CD4-positive, alpha-beta memory T cell (primary cell): ENCODE data around the gene HYAL1. TPM values are rescaled to one million over a fixed set of nuclear protein-coding genes. Genes with fewer than 3 reads are reported as not detected.
"Not testable (repeated sequence)": the region's sequence is repeated elsewhere in the genome, so short reads cannot be mapped to it uniquely, and the experiment has no call there.

Experiments used
- CTCF ChIA-PET: fragments of 350-600 bp; sonication (Branson Sonifier 250); formaldehyde crosslinking; loops from one replicate; lab custom pipeline; 2021; ENCODE audit warnings: inconsistent platforms; ENCODE audit not compliant: partially characterized antibody; lab: Charles Lee
- POLR2A ChIA-PET: fragments of 350-600 bp; sonication (Branson Sonifier 250); formaldehyde crosslinking; loops from one replicate; lab custom pipeline; 2021; ENCODE audit not compliant: partially characterized antibody; lab: Charles Lee
- DNase-seq, 5 donors: peaks; one replicate each; pipeline versions ENCODE4 v3.0.0 to v3.0.0-alpha.2; 2020 to 2022; ENCODE audit warnings: mixed read lengths in 1 of 5
- H3K27ac ChIP-seq: one replicate; pipeline ENCODE4 v1.7.0; 2013; ENCODE audit warnings: low read depth, low read length
- H3K27me3 ChIP-seq: 2 replicates; pipeline ENCODE4 v1.7.0; 2013; ENCODE audit warnings: mild to moderate bottlenecking, low read length, moderate library complexity; ENCODE audit not compliant: insufficient read depth
- H3K36me3 ChIP-seq: 2 replicates; pipeline ENCODE4 v1.7.0; 2013; ENCODE audit warnings: mild to moderate bottlenecking, low read length, moderate library complexity; ENCODE audit not compliant: insufficient read depth
- H3K4me1 ChIP-seq: 2 replicates; pipeline ENCODE4 v1.7.0; 2013; ENCODE audit warnings: mild to moderate bottlenecking, low read length, moderate library complexity; ENCODE audit not compliant: insufficient read depth
- H3K4me3 ChIP-seq, 2 donors: one replicate each; pipeline ENCODE4 v1.7.0; 2013; ENCODE audit warnings: low read length in 2 of 2, mild to moderate bottlenecking in 1 of 2
- H3K9me3 ChIP-seq, 2 donors: one replicate each; pipeline ENCODE4 v1.7.0; 2013; ENCODE audit warnings: low read length in 2 of 2, control low read depth in 1 of 2; ENCODE audit not compliant: control insufficient read depth in 1 of 2
- H3K27ac Mint-ChIP-seq, 7 donors: one replicate each; pipeline ENCODE4 v1.8.0; 2020 to 2021; ENCODE audit warnings: mixed read lengths in 7 of 7, mild to moderate bottlenecking in 6 of 7, inconsistent platforms in 3 of 7, moderate library complexity in 3 of 7
- H3K27me3 Mint-ChIP-seq, 2 donors: one replicate each; pipeline ENCODE4 v1.8.0; 2020 to 2021; ENCODE audit warnings: mixed read lengths in 2 of 2
- H3K36me3 Mint-ChIP-seq, 2 donors: one replicate each; pipeline ENCODE4 v1.8.0; 2020 to 2021; ENCODE audit warnings: mixed read lengths in 2 of 2, inconsistent platforms in 1 of 2, mild to moderate bottlenecking in 1 of 2
- H3K4me1 Mint-ChIP-seq, 4 donors: one replicate each; pipeline ENCODE4 v1.8.0; 2020 to 2021; ENCODE audit warnings: mixed read lengths in 4 of 4, mild to moderate bottlenecking in 1 of 4
- H3K4me3 Mint-ChIP-seq, 8 donors: one replicate each; pipeline ENCODE4 v1.8.0; 2020 to 2021; ENCODE audit warnings: mixed read lengths in 8 of 8, mild to moderate bottlenecking in 7 of 8, moderate library complexity in 6 of 8, inconsistent platforms in 3 of 8
- H3K9me3 Mint-ChIP-seq, 8 donors: one replicate each; pipeline ENCODE4 v1.8.0; 2020 to 2021; ENCODE audit warnings: mixed read lengths in 8 of 8, mild to moderate bottlenecking in 5 of 8, inconsistent platforms in 3 of 8, moderate library complexity in 1 of 8
- intact Hi-C: fragments of 100-400 bp; cut with micrococcal nuclease; formaldehyde crosslinking; loops from one replicate; pipeline ENCODE4 v1.15.1; 2023
- polyA plus RNA-seq, 2 donors: library from polyadenylated mRNA; unstranded; fragments of 300-500 nt; fragmentation: Illumina TruSeq; gene quantifications; one replicate each; pipeline ENCODE4 v1.2.3, GENCODE V29; 2021
- total RNA-seq, 2 experiments: library from RNA; stranded (reverse); gene quantifications; one replicate each; pipeline ENCODE4 v1.2.3, GENCODE V29; 2021

Gene HYAL1
- total and polyA plus RNA-seq, 4 experiments from 2014 or later: 0.09 to 0.50 (median 0.29) TPM

- Histone ChIP-seq H3K27ac (no peak overlapping the region), H3K4me1 (peaks cover 3% of the 10 kb centered on the region), H3K9me3 (no peaks in the 10 kb centered on the region), H3K27me3 (no peaks in the 10 kb centered on the region), H3K4me3 (no peak overlapping the region), H3K36me3 (no peaks in the 10 kb centered on the region)
- H3K4me1 Mint-ChIP-seq: no peaks in the 10 kb centered on the region
- H3K27ac Mint-ChIP-seq: peak overlapping the region in 1 of 7 donors; percentile 60
- CTCF ChIA-PET: interaction anchor here (0.6 to 1.7 kb wide), 4 partner anchors 19 to 75 kb away, joined by 3 to 8 read pairs (median 4); no protein-coding TSS in a partner anchor
- peak in 1 of 5 donors; percentile 28 for DNase-seq
- intact Hi-C loops: no loop called here
- H3K4me3 Mint-ChIP-seq: no peak overlapping the region
- peaks cover 0 to 3% of the 10 kb centered on the region in 2 donors for H3K27me3 Mint-ChIP-seq
- no peaks in the 10 kb centered on the region for H3K36me3 Mint-ChIP-seq
- peaks cover 0 to 2% (median 0%) of the 10 kb centered on the region in 8 donors for H3K9me3 Mint-ChIP-seq
- POLR2A ChIA-PET: interaction anchor here (0.5 kb wide), 1 partner anchor 1650 kb away, joined by 3 read pairs; no protein-coding TSS in a partner anchor
Measured at GRCh38 chr3:50265571-50265970, 37.8 kb downstream of the HYAL1 start.

- peaks cover 0 to 3% of the 10 kb centered on the region in 2 donors for H3K27me3 Mint-ChIP-seq
- no peaks in the 10 kb centered on the region for H3K27me3 ChIP-seq
- no peaks in the 10 kb centered on the region for H3K4me1 Mint-ChIP-seq
- no peak overlapping the region for H3K4me3 Mint-ChIP-seq
- no peak overlapping the region for H3K27ac Mint-ChIP-seq
- no peaks in the 10 kb centered on the region for H3K9me3 ChIP-seq
- DNase-seq: peak in 1 of 5 donors; percentile 34
- POLR2A ChIA-PET: no interaction called here
- no peak overlapping the region for H3K4me3 ChIP-seq
- no peaks in the 10 kb centered on the region for H3K36me3 Mint-ChIP-seq
- no peaks in the 10 kb centered on the region for H3K36me3 ChIP-seq
- CTCF ChIA-PET: interaction anchor here (1.2 to 1.4 kb wide), 2 partner anchors 18 to 74 kb away, joined by 3 to 4 read pairs; no protein-coding TSS in a partner anchor
- intact Hi-C loops: no loop called here
- no peak overlapping the region for H3K27ac ChIP-seq
- H3K9me3 Mint-ChIP-seq: peaks cover 0 to 2% (median 0%) of the 10 kb centered on the region in 8 donors
- peaks cover 7% of the 10 kb centered on the region for H3K4me1 ChIP-seq
Measured at GRCh38 chr3:50264964-50265485, 38.3 kb downstream of the HYAL1 start.

- Histone ChIP-seq H3K4me3 (no peak overlapping the region), H3K9me3 (no peaks in the 10 kb centered on the region), H3K36me3 (no peaks in the 10 kb centered on the region), H3K27ac (no peak overlapping the region), H3K4me1 (peaks cover 11% of the 10 kb centered on the region), H3K27me3 (no peaks in the 10 kb centered on the region)
- H3K27ac Mint-ChIP-seq: no peak overlapping the region
- no peak overlapping the region for H3K4me3 Mint-ChIP-seq
- peaks cover 0 to 1% of the 10 kb centered on the region in 2 donors for H3K36me3 Mint-ChIP-seq
- intact Hi-C loops: no loop called here
- peak in 1 of 5 donors; percentile 20 for DNase-seq
- ChIA-PET CTCF (interaction anchor here (0.7 to 1.9 kb wide), 3 partner anchors 14 to 18 kb away, joined by 3 to 6 read pairs (median 4); no protein-coding TSS in a partner anchor), POLR2A (interaction anchor here (0.6 to 1.5 kb wide), 5 partner anchors 15 to 793 kb away, joined by 3 to 8 read pairs (median 5); no protein-coding TSS in a partner anchor)
- peaks cover 2 to 4% (median 3%) of the 10 kb centered on the region in 4 donors for H3K4me1 Mint-ChIP-seq
- peaks cover 0 to 3% of the 10 kb centered on the region in 2 donors for H3K27me3 Mint-ChIP-seq
- peaks cover 0 to 2% (median 0%) of the 10 kb centered on the region in 8 donors for H3K9me3 Mint-ChIP-seq
Measured at GRCh38 chr3:50264383-50264963, 38.9 kb downstream of the HYAL1 start.

- Mint-ChIP-seq H3K4me1 (peaks cover 2 to 9% (median 4%) of the 10 kb centered on the region in 4 donors), H3K27me3 (peaks cover 0 to 3% of the 10 kb centered on the region in 2 donors), H3K36me3 (peaks cover 0 to 8% of the 10 kb centered on the region in 2 donors), H3K9me3 (peaks cover 0 to 2% (median 0%) of the 10 kb centered on the region in 8 donors), H3K27ac (peak overlapping the region in 1 of 7 donors; percentile 75), H3K4me3 (no peak overlapping the region)
- Histone ChIP-seq H3K36me3 (no peaks in the 10 kb centered on the region), H3K9me3 (no peaks in the 10 kb centered on the region), H3K4me1 (peaks cover 13% of the 10 kb centered on the region), H3K27ac (no peak overlapping the region), H3K4me3 (no peak overlapping the region), H3K27me3 (no peaks in the 10 kb centered on the region)
- ChIA-PET CTCF (interaction anchor here (0.6 to 1.9 kb wide), 6 partner anchors 8 to 45 kb away, joined by 3 to 10 read pairs (median 4); no protein-coding TSS in a partner anchor), POLR2A (interaction anchor here (0.6 to 1.5 kb wide), 10 partner anchors 12 to 793 kb away, joined by 3 to 8 read pairs (median 4); partner anchors contain the start of genes HYAL3, LSMEM2 and NAA80)
- peak in 1 of 5 donors; percentile 35 for DNase-seq
- intact Hi-C loops: no loop called here
Measured at GRCh38 chr3:50263478-50264382, 39.6 kb downstream of the HYAL1 start.

GRCh38 chr3:50262778-50263177 is 40.6 kb downstream of the HYAL1 start:
- Mint-ChIP-seq H3K36me3 (peaks cover under 1 to 14% of the 10 kb centered on the region in 2 donors), H3K4me1 (peaks cover 2 to 9% (median 4%) of the 10 kb centered on the region in 4 donors), H3K9me3 (peaks cover 0 to 2% (median 0%) of the 10 kb centered on the region in 8 donors), H3K27me3 (no peaks in the 10 kb centered on the region), H3K4me3 (no peak overlapping the region), H3K27ac (peak overlapping the region in 2 of 7 donors; percentile 30 to 47)
- intact Hi-C loops: no loop called here
- no peaks in the 10 kb centered on the region for H3K27me3 ChIP-seq
- H3K4me3 ChIP-seq: no peak overlapping the region
- ChIA-PET CTCF (interaction anchor here (1.3 to 1.9 kb wide), 2 partner anchors 12 to 16 kb away, joined by 6 to 10 read pairs; no protein-coding TSS in a partner anchor), POLR2A (interaction anchor here (0.8 to 1.5 kb wide), 4 partner anchors 16 to 36 kb away, joined by 3 to 8 read pairs (median 4); partner anchors contain the start of genes HYAL3, LSMEM2 and NAA80)
- peaks cover 7% of the 10 kb centered on the region for H3K36me3 ChIP-seq
- no peak overlapping the region for H3K27ac ChIP-seq
- H3K4me1 ChIP-seq: peaks cover 13% of the 10 kb centered on the region
- H3K9me3 ChIP-seq: no peaks in the 10 kb centered on the region
- peak in 1 of 5 donors; percentile 9 for DNase-seq

DNA sequence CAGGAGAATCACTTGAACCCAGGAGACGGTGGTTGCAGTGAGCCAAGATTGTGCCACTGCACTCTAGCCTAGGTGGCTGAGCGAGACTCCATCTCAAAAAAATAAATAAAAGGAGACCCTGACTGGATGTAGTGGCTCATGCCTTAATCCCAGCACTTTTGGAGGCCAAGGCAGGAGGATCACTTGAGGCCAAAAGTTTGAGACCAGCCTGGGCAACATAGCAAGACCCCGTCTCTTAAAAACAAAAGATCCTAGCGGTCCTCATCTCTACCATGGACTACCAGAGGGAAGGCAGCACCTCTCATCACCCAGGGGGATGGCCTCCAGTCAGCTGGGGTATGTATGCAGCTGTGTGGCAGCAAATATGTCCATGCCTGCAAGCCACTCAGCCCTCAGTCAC is 41.2 kb downstream of the HYAL1 start:
- H3K9me3 Mint-ChIP-seq, H3K4me1 Mint-ChIP-seq, H3K27me3 ChIP-seq, H3K9me3 ChIP-seq, H3K4me3 Mint-ChIP-seq, H3K4me3 ChIP-seq, intact Hi-C loops, H3K27ac ChIP-seq, H3K27me3 Mint-ChIP-seq: not testable (repeated sequence)
- Mint-ChIP-seq H3K27ac (peak overlapping the region in 2 of 7 donors; percentile 46 to 59), H3K36me3 (peaks cover 6 to 20% of the 10 kb centered on the region in 2 donors)
- peak in 1 of 5 donors; percentile 16 for DNase-seq
- ChIA-PET CTCF (interaction anchor here (1.0 to 4.3 kb wide), 4 partner anchors 15 to 70 kb away, joined by 3 to 31 read pairs (median 6); partner anchors contain the start of gene GNAT1), POLR2A (interaction anchor here (1.3 to 5.2 kb wide), 2 partner anchors 14 to 75 kb away, joined by 4 to 35 read pairs; no protein-coding TSS in a partner anchor)
- H3K36me3 ChIP-seq: peaks cover 12% of the 10 kb centered on the region
- peaks cover 13% of the 10 kb centered on the region for H3K4me1 ChIP-seq
